Liver (tissue), 3 donors: ENCODE measurements around the gene ANP32B.

Source experiments
- ATF3 ChIP-seq: IDR thresholded peaks from 2 replicates; pipeline ENCODE4 v1.6.1; 2016; ENCODE audit warnings: antibody characterized with exemption
- CTCF ChIP-seq: fragments of 150-350 bp; IDR thresholded peaks from 2 replicates; pipeline ENCODE4 v1.5.1; 2017; ENCODE audit warnings: improper control_type of control experiment, low read depth, low read length; ENCODE audit not compliant: missing input control
- EGR1 ChIP-seq, 2 donors: IDR thresholded peaks; 2 replicates each; pipeline ENCODE4 v1.6.1; 2016 to 2018; ENCODE audit warnings: antibody characterized with exemption in 2 of 2, low read depth in 2 of 2
- FOXA1 ChIP-seq: IDR thresholded peaks from 2 replicates; pipeline ENCODE4 v1.6.1; 2016; ENCODE audit warnings: antibody characterized with exemption
- GABPA ChIP-seq, 2 donors: IDR thresholded peaks in 1 of 2; conservative IDR thresholded peaks in 1 of 2; 2 replicates each; pipeline ENCODE4 v1.6.1; 2016; ENCODE audit warnings: antibody characterized with exemption in 2 of 2, mild to moderate bottlenecking in 1 of 2, moderate library complexity in 1 of 2
- JUND ChIP-seq, 2 donors: IDR thresholded peaks; 2 replicates each; pipeline ENCODE4 v1.6.1; 2016; ENCODE audit warnings: antibody characterized with exemption in 2 of 2
- MAX ChIP-seq: IDR thresholded peaks from 2 replicates; pipeline ENCODE4 v1.6.1; 2016; ENCODE audit warnings: antibody characterized with exemption
- RAD21 ChIP-seq, 2 donors: IDR thresholded peaks; 2 replicates each; pipeline ENCODE4 v1.6.1; 2016; ENCODE audit warnings: antibody characterized with exemption in 2 of 2, mild to moderate bottlenecking in 2 of 2
- REST ChIP-seq: IDR thresholded peaks from 2 replicates; pipeline ENCODE4 v1.6.1; 2016; ENCODE audit warnings: antibody characterized with exemption, mild to moderate bottlenecking
- RXRA ChIP-seq, 2 donors: IDR thresholded peaks; 2 replicates each; pipeline ENCODE4 v1.6.1; 2017 to 2018; ENCODE audit warnings: antibody characterized with exemption in 2 of 2, mild to moderate bottlenecking in 1 of 2
- SP1 ChIP-seq: IDR thresholded peaks from 2 replicates; pipeline ENCODE4 v1.6.1; 2018; ENCODE audit warnings: antibody characterized with exemption, mild to moderate bottlenecking
- TAF1 ChIP-seq: conservative IDR thresholded peaks from 2 replicates; pipeline ENCODE4 v1.6.1; 2016; ENCODE audit warnings: antibody characterized with exemption, mild to moderate bottlenecking
- donor health status: healthy.
- donor health status: healthy.

DNA sequence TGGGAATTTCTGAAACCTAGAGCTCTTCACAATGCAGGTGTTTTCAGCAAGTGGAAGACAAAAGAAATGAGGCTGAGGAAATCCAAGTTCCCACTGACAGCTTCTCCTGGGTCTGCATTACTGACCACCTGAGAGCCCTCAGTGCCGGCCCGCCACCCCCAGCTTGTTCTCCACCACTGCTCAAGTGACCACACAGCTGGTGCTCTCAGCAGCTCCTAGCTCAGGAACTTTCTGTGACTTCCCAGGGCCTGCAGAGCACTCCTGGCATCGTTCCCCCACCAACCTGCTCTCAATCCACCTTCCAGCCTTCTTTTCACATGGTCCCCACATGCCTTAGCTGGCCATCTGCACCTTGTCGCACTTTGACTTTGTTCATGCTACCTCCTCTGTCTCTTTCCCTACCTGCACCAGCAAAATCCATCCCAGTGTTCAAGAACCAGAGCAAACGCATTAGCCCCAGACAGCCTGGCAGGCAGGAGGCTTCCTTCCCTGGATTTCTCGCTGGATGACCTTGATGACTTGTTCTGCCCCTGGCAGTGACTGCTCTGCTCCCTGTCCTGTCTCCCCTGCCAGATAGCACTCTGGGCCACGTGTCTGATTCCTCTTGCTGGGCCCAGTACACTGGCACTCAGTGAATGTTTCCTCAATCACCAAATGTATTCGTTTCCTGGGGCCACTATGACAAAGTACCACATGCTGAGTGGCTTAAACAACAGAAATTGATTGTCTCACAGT is 38.3 kb downstream of the ANP32B start:
- TF ChIP-seq JUND (IDR thresholded peaks at IDR 0.05) = no peak
- no peak for TF ChIP-seq CTCF
- no peak for TF ChIP-seq TAF1
- no peak for TF ChIP-seq RAD21 (IDR thresholded peaks at IDR 0.05)
- no peak for TF ChIP-seq GABPA (IDR thresholded peaks at IDR 0.05 in 1 of 2, conservative IDR thresholded peaks at IDR 0.05 in 1 of 2)
- TF ChIP-seq REST = no peak
- no peak for TF ChIP-seq MAX
- no peak for TF ChIP-seq RXRA (IDR thresholded peaks at IDR 0.05)
- TF ChIP-seq EGR1 (IDR thresholded peaks at IDR 0.05; ENCODE audit: low read depth in 2 of 2) = no peak
- no peak for TF ChIP-seq FOXA1
- no peak for TF ChIP-seq SP1
- no peak for TF ChIP-seq ATF3
